H1 (cell line): ENCODE data around the gene TSNAXIP1. TPM values are rescaled to one million over a fixed set of nuclear protein-coding genes. Genes with fewer than 3 reads are reported as not detected.
A peak's percentile ranks its signal among the peaks of the same experiment; 100 is the strongest.

Experiments
- CTCF ChIA-PET: fragments of 300-600 bp; sonication (Branson Sonifier 250); formaldehyde crosslinking; loops from one replicate; lab custom pipeline; 2021; ENCODE audit not compliant: partially characterized antibody; lab: Charles Lee
- POLR2A ChIA-PET: fragments of 300-600 bp; sonication (Branson Sonifier 250); formaldehyde crosslinking; loops from one replicate; lab custom pipeline; 2021; ENCODE audit warnings: inconsistent platforms; ENCODE audit not compliant: partially characterized antibody; lab: Charles Lee
- DNase-seq, 2 experiments: peaks; one replicate each; pipeline versions ENCODE4 v3.0.0 to v3.0.0-alpha.2; 2010 to 2022; ENCODE audit warnings: low spot score in 2 of 2, low read depth in 1 of 2, mixed read lengths in 1 of 2
- FAIRE-seq: peaks from 2 replicates; lab custom pipeline; 2011; peaks lifted over from hg19 to GRCh38; lab: Jason Lieb, UNC
- H2AFZ ChIP-seq: 2 replicates; pipeline ENCODE4 v1.8.1; 2012; ENCODE audit warnings: low read length, inconsistent platforms
- H2AK5ac ChIP-seq: 2 replicates; pipeline ENCODE4 v1.6.1; 2013; ENCODE audit warnings: low read depth, low read length
- H2BK120ac ChIP-seq: replicated peaks from 2 replicates; pipeline ENCODE3; 2013; ENCODE audit warnings: low read depth, low read length, inconsistent platforms
- H2BK12ac ChIP-seq: 2 replicates; pipeline ENCODE4 v1.6.1; 2013; ENCODE audit warnings: low read depth, low read length
- H2BK15ac ChIP-seq: 2 replicates; pipeline ENCODE4 v1.6.1; 2013; ENCODE audit warnings: low read length
- H2BK20ac ChIP-seq: 2 replicates; pipeline ENCODE4 v1.6.1; 2013; ENCODE audit warnings: low read length
- H2BK5ac ChIP-seq: 2 replicates; pipeline ENCODE4 v1.6.1; 2013; ENCODE audit warnings: low read depth, low read length
- H3K14ac ChIP-seq: 2 replicates; pipeline ENCODE4 v1.6.1; 2013; ENCODE audit warnings: inconsistent platforms; ENCODE audit not compliant: insufficient read length
- H3K18ac ChIP-seq: 2 replicates; pipeline ENCODE4 v1.6.1; 2013; ENCODE audit warnings: low read length; ENCODE audit errors: extremely low read depth
- H3K23ac ChIP-seq: 2 replicates; pipeline ENCODE4 v1.6.1; 2013; ENCODE audit warnings: inconsistent platforms; ENCODE audit not compliant: insufficient read length
- H3K23me2 ChIP-seq: 2 replicates; pipeline ENCODE4 v1.6.1; 2013; ENCODE audit warnings: low read depth, low read length
- H3K27ac ChIP-seq: 2 replicates; pipeline ENCODE4 v1.6.1; 2011; ENCODE audit warnings: low read depth, low read length, inconsistent platforms
- H3K27me3 ChIP-seq, 4 experiments: replicated peaks in 1 of 4; 1 replicate in 1 of 4; 2 replicates in 3 of 4; pipeline versions ENCODE4 v1.6.1 to v1.8.1; 2011 to 2013; ENCODE audit warnings: low read length in 3 of 4, mild to moderate bottlenecking in 3 of 4, inconsistent platforms in 2 of 4, mixed read lengths in 2 of 4, moderate library complexity in 1 of 4; ENCODE audit not compliant: control insufficient read depth in 3 of 4, insufficient read depth in 3 of 4; ENCODE audit errors: extremely low read depth in 1 of 4
- H3K36me3 ChIP-seq, 4 experiments: 2 replicates each; pipeline versions ENCODE4 v1.6.1 to v1.8.1; 2011 to 2013; ENCODE audit warnings: mild to moderate bottlenecking in 4 of 4, low read length in 3 of 4, moderate library complexity in 2 of 4, control low read depth in 1 of 4, inconsistent platforms in 1 of 4; ENCODE audit not compliant: insufficient read depth in 4 of 4, control insufficient read depth in 2 of 4
- H3K4ac ChIP-seq: replicated peaks from 2 replicates; pipeline ENCODE3; 2013; ENCODE audit warnings: low read length, low read depth, mixed read lengths, inconsistent platforms; ENCODE audit not compliant: insufficient read length
- H3K4me1 ChIP-seq, 4 experiments: replicated peaks in 1 of 4; 1 replicate in 1 of 4; 2 replicates in 3 of 4; pipeline versions ENCODE4 v1.6.1 to v1.8.1; 2011 to 2013; ENCODE audit warnings: low read length in 3 of 4, inconsistent platforms in 2 of 4, mixed read lengths in 1 of 4; ENCODE audit not compliant: insufficient read depth in 4 of 4, control insufficient read depth in 3 of 4
- H3K4me2 ChIP-seq, 2 experiments: 2 replicates each; pipeline versions ENCODE4 v1.6.1 to v1.8.1; 2011 to 2013; ENCODE audit warnings: low read depth in 2 of 2, low read length in 2 of 2, control low read depth in 1 of 2, inconsistent platforms in 1 of 2, mild to moderate bottlenecking in 1 of 2; ENCODE audit not compliant: insufficient read depth in 1 of 2
- H3K4me3 ChIP-seq, 4 experiments: fragments of 200-600, 300-600 bp in 1 of 4; sonication (generic), shearing (Covaris generic), sonication (Bioruptor Twin) in 1 of 4; 2 replicates each; pipeline versions ENCODE4 v1.5.1 to v1.8.1; 2011 to 2016; ENCODE audit warnings: low read length in 4 of 4, low read depth in 3 of 4, control low read depth in 2 of 4, inconsistent platforms in 2 of 4, mild to moderate bottlenecking in 2 of 4, mixed read lengths in 1 of 4, moderate library complexity in 1 of 4; ENCODE audit not compliant: insufficient read depth in 2 of 4; ENCODE audit errors: extremely low read depth in 1 of 4
- H3K56ac ChIP-seq: replicated peaks from 2 replicates; pipeline ENCODE3; 2013; ENCODE audit warnings: low read depth, mild to moderate bottlenecking, mixed read lengths, low read length, inconsistent platforms; ENCODE audit not compliant: insufficient read length
- H3K79me1 ChIP-seq: 2 replicates; pipeline ENCODE4 v1.6.1; 2013; ENCODE audit warnings: low read depth, low read length, control low read depth
- H3K79me2 ChIP-seq, 2 experiments: 2 replicates each; pipeline versions ENCODE4 v1.6.1 to v1.8.1; 2012 to 2013; ENCODE audit warnings: low read length in 2 of 2, mild to moderate bottlenecking in 2 of 2, inconsistent platforms in 1 of 2; ENCODE audit not compliant: insufficient read depth in 2 of 2, control insufficient read depth in 1 of 2
- H3K9ac ChIP-seq, 4 experiments: replicated peaks in 1 of 4; 1 replicate in 1 of 4; 2 replicates in 3 of 4; pipeline versions ENCODE4 v1.6.1 to v1.8.1; 2011 to 2013; ENCODE audit warnings: low read depth in 3 of 4, low read length in 3 of 4, control low read depth in 2 of 4, mild to moderate bottlenecking in 2 of 4, moderate library complexity in 2 of 4, inconsistent platforms in 1 of 4; ENCODE audit errors: extremely low read depth in 1 of 4
- H3K9me3 ChIP-seq, 2 experiments: 2 replicates each; pipeline versions ENCODE4 v1.6.1 to v1.8.1; 2012 to 2013; ENCODE audit warnings: mild to moderate bottlenecking in 2 of 2, moderate library complexity in 2 of 2, control low read depth in 1 of 2, inconsistent platforms in 1 of 2, low read depth in 1 of 2, low read length in 1 of 2, mixed read lengths in 1 of 2; ENCODE audit not compliant: insufficient read depth in 2 of 2
- H4K20me1 ChIP-seq, 2 experiments: replicated peaks in 1 of 2; 2 replicates each; pipeline versions ENCODE3 to v1.8.1; 2011 to 2013; ENCODE audit warnings: inconsistent platforms in 2 of 2, low read length in 2 of 2, mild to moderate bottlenecking in 1 of 2; ENCODE audit not compliant: insufficient read depth in 2 of 2, control insufficient read depth in 1 of 2
- H4K5ac ChIP-seq: 2 replicates; pipeline ENCODE4 v1.6.1; 2013; ENCODE audit warnings: low read length, low read depth, mixed read lengths, inconsistent platforms; ENCODE audit not compliant: insufficient read length
- H4K8ac ChIP-seq: 2 replicates; pipeline ENCODE4 v1.8.0; 2013; ENCODE audit warnings: mild to moderate bottlenecking, moderate library complexity, low read length, inconsistent platforms; ENCODE audit not compliant: insufficient read depth; ENCODE audit errors: extremely low read depth
- H4K91ac ChIP-seq: replicated peaks from 2 replicates; pipeline ENCODE3; 2013; ENCODE audit warnings: low read length, mixed read lengths, inconsistent platforms; ENCODE audit not compliant: insufficient read length
- CTBP2 ChIP-seq: IDR thresholded peaks from 2 replicates; pipeline ENCODE4 v1.7.0; 2011; ENCODE audit warnings: borderline replicate concordance, mild to moderate bottlenecking, moderate library complexity, mixed read lengths, low read length; ENCODE audit not compliant: insufficient read depth, insufficient read length
- CTCF ChIP-seq, 3 experiments: IDR thresholded peaks; 1 replicate in 2 of 3; 2 replicates in 1 of 3; pipeline versions ENCODE4 v1.5.1 to v1.6.1; 2011; ENCODE audit warnings: low read length in 3 of 3, mild to moderate bottlenecking in 3 of 3, inconsistent platforms in 2 of 3, low read depth in 1 of 3, moderate library complexity in 1 of 3; ENCODE audit not compliant: insufficient read depth in 1 of 3; ENCODE audit errors: control extremely low read depth in 1 of 3
- POLR2AphosphoS5 ChIP-seq: IDR thresholded peaks from 2 replicates; pipeline ENCODE4 v1.6.1; 2011; ENCODE audit warnings: low read depth, low read length
- RNF2 ChIP-seq: fragments of 200-900, 300-1000 bp; sonication (generic); IDR thresholded peaks from 2 replicates; pipeline ENCODE4 v1.7.1; 2016; ENCODE audit warnings: borderline replicate concordance, low read depth, mild to moderate bottlenecking, antibody characterized with exemption, low read length; ENCODE audit not compliant: poor library complexity, severe bottlenecking; ENCODE audit errors: missing control alignments
- RXRA ChIP-seq: IDR thresholded peaks from 2 replicates; pipeline ENCODE4 v1.6.1; 2011; ENCODE audit warnings: low read depth, mild to moderate bottlenecking, low read length, moderate library complexity; ENCODE audit not compliant: insufficient read depth
- SP4 ChIP-seq: IDR thresholded peaks from 2 replicates; pipeline ENCODE4 v1.6.1; 2012; ENCODE audit warnings: low read length, inconsistent platforms
- SRF ChIP-seq: IDR thresholded peaks from 2 replicates; pipeline ENCODE4 v1.6.1; 2011; ENCODE audit warnings: mild to moderate bottlenecking, low read depth, low read length, moderate library complexity
- YY1 ChIP-seq: IDR thresholded peaks from 2 replicates; pipeline ENCODE4 v1.6.1; 2011; ENCODE audit warnings: low read depth, mild to moderate bottlenecking, low read length
- whole genome bisulfite sequencing, 2 experiments: shearing (Covaris generic) in 1 of 2; methylation state at CpG; one replicate each; pipeline versions ENCODE4 v1.1.6 to v1.1.7; 2013 to 2015; ENCODE audit warnings: low lambda C conversion rate in 2 of 2, mixed read lengths in 2 of 2, inconsistent platforms in 1 of 2, low coverage in 1 of 2, missing lambda C conversion rate in 1 of 2; ENCODE audit not compliant: insufficient replicate concordance in 2 of 2, insufficient coverage in 1 of 2, insufficient read length in 1 of 2; ENCODE audit errors: extremely low coverage in 1 of 2, missing lambda C conversion rate in 1 of 2; 5-methylcytosine and 5-hydroxymethylcytosine counted together
- polyA plus RNA-seq, 7 experiments: library from polyadenylated mRNA; depleted of rRNA in 3 of 7; stranded (reverse) in 5 of 7; unstranded in 2 of 7; fragments of >200 nt in 5 of 7; fragments of 200-250 nt in 2 of 7; gene quantifications; 1 replicate in 5 of 7; 2 replicates in 1 of 7; 4 replicates in 1 of 7; pipeline versions ENCODE4 v1.2.1 to v1.2.3, GENCODE V29; 2011 to 2013; ENCODE audit warnings: missing spikeins in 2 of 7, mixed read lengths in 2 of 7
- total RNA-seq: library from RNA; stranded (reverse); fragmentation: NEBNext Ultra II Directional; extraction: Animal tissue kit (Norgen Biotek cat#: 25700); gene quantifications from 2 replicates; pipeline ENCODE4 v1.2.1, GENCODE V29; 2021

The TSNAXIP1 gene
- total and polyA plus RNA-seq, 2 of the 8 experiments (the other 6 are each of a cell fraction or from before 2014, with no cell fraction given), result 0.37 to 0.94 TPM

GRCh38 chr16:67841816-67842508 is 35.3 kb downstream of the TSNAXIP1 start, which contains the start of gene THAP11:
Gene THAP11 (plus strand): TSS chr16:67842320. CDS start chr16:67842555, 235 bp downstream.
- peak within 1 kb of the TSS; percentile 99 for H4K91ac ChIP-seq
- peak within 1 kb of the TSS; percentile 80 for H3K4ac ChIP-seq
- no peak within 1 kb of the TSS for H2AK5ac ChIP-seq
- H4K5ac ChIP-seq, result peak within 1 kb of the TSS; percentile 100
- H3K4me3 ChIP-seq, result peak within 1 kb of the TSS; percentile 84 to 97 (median 95)
- H2BK120ac ChIP-seq, result peak within 1 kb of the TSS; percentile 99
- peak within 1 kb of the TSS; percentile 35 to 89 (median 84) for H3K9ac ChIP-seq
- DNase-seq (peak; percentile 91 to 97), FAIRE-seq (no peak)
- H3K27ac ChIP-seq, result peak within 1 kb of the TSS; percentile 97
- H2BK15ac ChIP-seq, result peak within 1 kb of the TSS; percentile 97; the same call in 1 of the 2 replicates
- no peaks in the 10 kb centered on the region for H3K27me3 ChIP-seq
- CTCF ChIA-PET, result interaction anchor here (0.7 to 10.2 kb wide), 13 partner anchors 11 to 84 kb away, joined by 3 to 123 read pairs (median 4); partner anchors contain the start of genes NRN1L, RANBP10 and TSNAXIP1
- peak within 1 kb of the TSS; percentile 100 for H3K18ac ChIP-seq
- H3K9me3 ChIP-seq, result no peaks in the 10 kb centered on the region
- peak within 1 kb of the TSS; percentile 99 for H3K56ac ChIP-seq
- H2BK5ac ChIP-seq, result peak within 1 kb of the TSS; percentile 97
- peak within 1 kb of the TSS; percentile 87 for H2BK12ac ChIP-seq
- POLR2A ChIA-PET, result interaction anchor here (1.0 to 11.7 kb wide), 6 partner anchors 14 to 42 kb away, joined by 3 to 100 read pairs (median 5); partner anchors contain the start of genes RANBP10 and TSNAXIP1
- H3K79me1 ChIP-seq, result peaks cover 7% of the 10 kb centered on the region
- peak within 1 kb of the TSS; percentile 98 for H4K8ac ChIP-seq
- no peaks in the 10 kb centered on the region for H3K36me3 ChIP-seq
- H3K4me1 ChIP-seq, result peaks cover 8 to 32% (median 17%) of the 10 kb centered on the region in 4 experiments
- H2BK20ac ChIP-seq, result peak within 1 kb of the TSS; percentile 86; the same call in 1 of the 2 replicates
- peak within 1 kb of the TSS; percentile 91 to 94 for H3K4me2 ChIP-seq
- H3K23me2 ChIP-seq, result peaks cover 15% of the 10 kb centered on the region
- peaks cover 0 to 26% of the 10 kb centered on the region in 2 experiments; a peak in 3 of 4 replicates for H3K79me2 ChIP-seq
- no peak within 1 kb of the TSS for H3K14ac ChIP-seq
- 3% methylated on average over 47 of the region's 83 CpGs; no CpG with 5 or more reads in 1 of the 2 experiments for WGBS, 2 experiments
- H4K20me1 ChIP-seq, result peaks cover 13 to 15% of the 10 kb centered on the region in 2 experiments
- peak within 1 kb of the TSS; percentile 100 for H2AFZ ChIP-seq
- no peak within 1 kb of the TSS for H3K23ac ChIP-seq
- TF ChIP-seq CTBP2, result peak; percentile 46
- no peak for TF ChIP-seq SRF
- TF ChIP-seq YY1, result peak; percentile 77
- TF ChIP-seq SP4, result peak; percentile 51; the same call in 1 of the 2 replicates
- TF ChIP-seq RNF2, result no peak
- peak; percentile 83 for TF ChIP-seq POLR2AphosphoS5
- peak; percentile 81 to 94 (median 87) for TF ChIP-seq CTCF (IDR thresholded peaks at IDR 0.05; ENCODE audit: control extremely low read depth in 1 of 3, insufficient read depth in 1 of 3, low read depth in 1 of 3, low read length in 3 of 3)
- TF ChIP-seq RXRA, result no peak
